ENCODE data around the gene PEDS1. TPM values are rescaled to one million over a fixed set of nuclear protein-coding genes. Genes with fewer than 3 reads are reported as not detected.

The PEDS1 gene
- total and polyA plus RNA-seq, 10 of the 15 experiments (the other 5 are each of a cell fraction or from before 2014, with no cell fraction given): 1.7 to 25.6 (median 16.8) TPM

- no peak for TF ChIP-seq ZNF592 (IDR thresholded peaks at IDR 0.05)
- no peak for TF ChIP-seq TCF7 (IDR thresholded peaks at IDR 0.05; ENCODE audit: borderline replicate concordance)
- TF ChIP-seq FOS (IDR thresholded peaks at IDR 0.05; ENCODE audit: borderline replicate concordance, extremely low read depth, insufficient read length): no peak
- TF ChIP-seq SIN3A (IDR thresholded peaks at IDR 0.05; ENCODE audit: low read depth, low read length): peak; percentile 71; the same call in 1 of the 2 replicates
- TF ChIP-seq ASH2L (IDR thresholded peaks at IDR 0.05; ENCODE audit: borderline replicate concordance, low read depth): 0 out of 2 replicates have a peak, but pooled peaks have one; percentile 86
- no peak for TF ChIP-seq RBBP5 (conservative IDR thresholded peaks at IDR 0.05)
- no peak for TF ChIP-seq HDGF (IDR thresholded peaks at IDR 0.05)
- no peak for TF ChIP-seq KDM1A (IDR thresholded peaks at IDR 0.05; ENCODE audit: borderline replicate concordance)
- TF ChIP-seq BCLAF1 (IDR thresholded peaks at IDR 0.05): no peak
- no peak for TF ChIP-seq SPI1 (IDR thresholded peaks at IDR 0.05; ENCODE audit: borderline replicate concordance, insufficient read depth, low read depth, low read length)
- TF ChIP-seq CHD1 (IDR thresholded peaks at IDR 0.05; ENCODE audit: low read depth, low read length): no peak
- no peak for TF ChIP-seq PBX3 (IDR thresholded peaks at IDR 0.05; ENCODE audit: insufficient replicate concordance, low read depth, low read length)
- peak; percentile 75; the same call in 1 of the 2 replicates for TF ChIP-seq LARP7 (IDR thresholded peaks at IDR 0.05)
- no peak; the same call in 1 of the 2 replicates for TF ChIP-seq TCF12 (IDR thresholded peaks at IDR 0.05; ENCODE audit: low read depth, low read length)
- no peak for TF ChIP-seq BMI1 (IDR thresholded peaks at IDR 0.05; ENCODE audit: borderline replicate concordance)
- TF ChIP-seq MTA2 (IDR thresholded peaks at IDR 0.05; ENCODE audit: low read depth): no peak
- TF ChIP-seq ZBTB4 (CRISPR knock-in tag; IDR thresholded peaks at IDR 0.05): no peak
- no peak for TF ChIP-seq JUNB (IDR thresholded peaks at IDR 0.05)
Observed at GRCh38 chr20:50112512-50113419, 40.8 kb downstream of the PEDS1 start, which contains the start of gene UBE2V1 (continued).

All from GM12878 (cell line).